Esophagus muscularis mucosa (tissue), 4 donors: Measurements from ENCODE around the gene KCNQ1. TPM values are rescaled to one million over a fixed set of nuclear protein-coding genes. Genes with fewer than 3 reads are reported as not detected.

Experiments used
- DNase-seq: peaks from one replicate; pipeline ENCODE4 v3.0.0-alpha.2; 2017; ENCODE audit errors: extremely low spot score
- H3K27ac ChIP-seq, 4 donors: fragments of 200-600 bp; sonication (generic); replicated peaks in 1 of 4; 1 replicate in 3 of 4; 2 replicates in 1 of 4; pipeline ENCODE4 v1.5.1; 2016 to 2019; ENCODE audit warnings: mild to moderate bottlenecking in 1 of 4
- H3K27me3 ChIP-seq, 4 donors: fragments of 200-600 bp; sonication (generic); one replicate each; pipeline versions ENCODE4 v1.5.1 to v1.6.0; 2016 to 2019
- H3K36me3 ChIP-seq, 4 donors: fragments of 200-600 bp; sonication (generic); one replicate each; pipeline ENCODE4 v1.5.1; 2016 to 2019
- H3K4me1 ChIP-seq, 4 donors: fragments of 200-600 bp; sonication (generic); one replicate each; pipeline ENCODE4 v1.5.1; 2016 to 2019
- H3K4me3 ChIP-seq, 4 donors: fragments of 200-600 bp; sonication (generic); 1 replicate in 2 of 4; 2 replicates in 2 of 4; pipeline ENCODE4 v1.5.1; 2016 to 2019; ENCODE audit warnings: mild to moderate bottlenecking in 4 of 4, moderate library complexity in 1 of 4
- H3K9me3 ChIP-seq, 4 donors: fragments of 200-600 bp; sonication (generic); 1 replicate in 3 of 4; 2 replicates in 1 of 4; pipeline ENCODE4 v1.5.1; 2016 to 2019
- CTCF ChIP-seq, 3 experiments: fragments of 200-600 bp in 2 of 3; fragments of 450-650 bp in 1 of 3; sonication (generic) in 2 of 3; IDR thresholded peaks; one replicate each; pipeline ENCODE4 v1.5.1; 2017 to 2019; ENCODE audit warnings: antibody characterized with exemption in 3 of 3, mild to moderate bottlenecking in 2 of 3, moderate library complexity in 1 of 3
- EP300 ChIP-seq: sonication (generic); formaldehyde crosslinking; IDR thresholded peaks from one replicate; pipeline ENCODE4 v1.6.1; 2017; ENCODE audit warnings: antibody characterized with exemption
- POLR2A ChIP-seq: fragments of 450-650 bp; IDR thresholded peaks from one replicate; pipeline ENCODE4 v1.6.1; 2017; ENCODE audit warnings: antibody characterized with exemption, moderate library complexity, mild to moderate bottlenecking, low read depth
- POLR2AphosphoS5 ChIP-seq, 2 donors: sonication (generic); formaldehyde crosslinking; IDR thresholded peaks; one replicate each; pipeline ENCODE4 v1.6.1; 2017; ENCODE audit warnings: antibody characterized with exemption in 2 of 2
- WGBS: methylation state at CpG from one replicate; pipeline ENCODE4 v1.1.5; 2018; 5-methylcytosine and 5-hydroxymethylcytosine counted together
- intact Hi-C: fragments of 100-400 bp; cut with DNase I; formaldehyde crosslinking; loops from one replicate; pipeline ENCODE4 v1.15.1; 2023
- total RNA-seq, 4 donors: library from RNA; depleted of rRNA; stranded (reverse); fragments of >200 nt; gene quantifications; one replicate each; pipeline versions ENCODE4 v1.1.0 to v1.2.1, GENCODE V29; 2016

The KCNQ1 gene
- total RNA-seq, 4 donors from 2014 or later, result 2.1 to 5.9 (median 4.3) TPM

GRCh38 chr11:2467695-2468055 lies 22.9 kb downstream of the KCNQ1 start:
- intact Hi-C loops, result no loop called here
- no peak for DNase-seq
- WGBS, result 80% methylated on average over 1 of the region's 7 CpGs

GRCh38 chr11:2468363-2469235 lies 23.8 kb downstream of the KCNQ1 start:
- WGBS, result 79% methylated on average over 21 of the region's 21 CpGs
- Histone ChIP-seq H3K4me1 (peaks cover 0 to 25% (median 0%) of the 10 kb centered on the region in 4 donors), H3K4me3 (no peak overlapping the region), H3K27ac (no peak overlapping the region), H3K27me3 (peaks cover 0 to 66% (median 0%) of the 10 kb centered on the region in 4 donors), H3K9me3 (no peaks in the 10 kb centered on the region), H3K36me3 (no peaks in the 10 kb centered on the region)
- peak; percentile 81 for DNase-seq
- intact Hi-C loops, result no loop called here
- TF ChIP-seq POLR2A (no peak), CTCF (IDR thresholded peaks at IDR 0.05) (no peak), EP300 (no peak), POLR2AphosphoS5 (IDR thresholded peaks at IDR 0.05) (no peak)

More at GRCh38 chr11:2467695-2468055, 22.9 kb downstream of the KCNQ1 start:
- H3K27ac ChIP-seq, result no peak overlapping the region
- no peaks in the 10 kb centered on the region for H3K36me3 ChIP-seq
- H3K27me3 ChIP-seq, result peaks cover 0 to 61% (median 0%) of the 10 kb centered on the region in 4 donors
- TF ChIP-seq POLR2AphosphoS5 (IDR thresholded peaks at IDR 0.05) (no peak), POLR2A (no peak), CTCF (IDR thresholded peaks at IDR 0.05) (no peak), EP300 (no peak)
- H3K4me3 ChIP-seq, result no peak overlapping the region
- H3K4me1 ChIP-seq, result peaks cover 0 to 25% (median 0%) of the 10 kb centered on the region in 4 donors
- H3K9me3 ChIP-seq, result no peaks in the 10 kb centered on the region

GRCh38 chr11:2470495-2470894 lies 25.7 kb downstream of the KCNQ1 start:
- H3K36me3 ChIP-seq, result no peaks in the 10 kb centered on the region
- H3K4me1 ChIP-seq, result peaks cover 0 to 11% (median 0%) of the 10 kb centered on the region in 4 donors
- intact Hi-C loops, result no loop called here
- no peak overlapping the region for H3K4me3 ChIP-seq
- TF ChIP-seq POLR2A, result no peak
- TF ChIP-seq POLR2AphosphoS5 (IDR thresholded peaks at IDR 0.05), result no peak
- TF ChIP-seq CTCF (IDR thresholded peaks at IDR 0.05), result no peak
- WGBS, result 79% methylated on average over 7 of the region's 7 CpGs
- H3K27me3 ChIP-seq, result peaks cover 0 to 76% (median 0%) of the 10 kb centered on the region in 4 donors
- H3K27ac ChIP-seq, result no peak overlapping the region
- DNase-seq, result no peak
- no peaks in the 10 kb centered on the region for H3K9me3 ChIP-seq

GRCh38 chr11:2471048-2471803 lies 26.4 kb downstream of the KCNQ1 start:
- Histone ChIP-seq H3K9me3 (no peaks in the 10 kb centered on the region), H3K4me3 (no peak overlapping the region), H3K4me1 (peaks cover 0 to 6% (median 0%) of the 10 kb centered on the region in 4 donors), H3K27me3 (peaks cover 0 to 80% (median 0%) of the 10 kb centered on the region in 4 donors), H3K27ac (no peak overlapping the region), H3K36me3 (no peaks in the 10 kb centered on the region)
- TF ChIP-seq POLR2A, result no peak
- TF ChIP-seq EP300, result no peak
- TF ChIP-seq CTCF (IDR thresholded peaks at IDR 0.05), result no peak
- no peak for TF ChIP-seq POLR2AphosphoS5 (IDR thresholded peaks at IDR 0.05)
- intact Hi-C loops, result no loop called here
- WGBS, result 78% methylated on average over 17 of the region's 17 CpGs
- peak; percentile 47 for DNase-seq
